Nephron progenitor cell (in vitro differentiated cells): Measurements from ENCODE around the gene SMIM23.
A peak's percentile ranks its signal among the peaks of the same experiment; 100 is the strongest.
"Not testable (repeated sequence)": the region's sequence is repeated elsewhere in the genome, so short reads cannot be mapped to it uniquely, and the experiment has no call there.

Experiments
- DNase-seq: peaks from one replicate; pipeline ENCODE4 v3.0.0; 2021
- H3K27ac Mint-ChIP-seq: 2 replicates; pipeline ENCODE4 v1.8.0; 2021; ENCODE audit warnings: mild to moderate bottlenecking, moderate library complexity, mixed read lengths
- H3K27me3 Mint-ChIP-seq: 2 replicates; pipeline ENCODE4 v1.8.0; 2021; ENCODE audit warnings: mild to moderate bottlenecking, low read depth, mixed read lengths; ENCODE audit not compliant: poor library complexity
- H3K36me3 Mint-ChIP-seq: 2 replicates; pipeline ENCODE4 v1.8.0; 2021; ENCODE audit warnings: low read depth, mixed read lengths
- H3K4me1 Mint-ChIP-seq: 2 replicates; pipeline ENCODE4 v1.8.0; 2021; ENCODE audit warnings: mixed read lengths
- H3K4me3 Mint-ChIP-seq: 2 replicates; pipeline ENCODE4 v1.8.0; 2021; ENCODE audit warnings: mild to moderate bottlenecking, moderate library complexity, mixed read lengths
- H3K9me3 Mint-ChIP-seq: 2 replicates; pipeline ENCODE4 v1.8.0; 2021; ENCODE audit warnings: mild to moderate bottlenecking, moderate library complexity, mixed read lengths
- TF ChIP-seq, protein P1 (sequence below): fragments of 200-600 bp; sonication (generic); IDR thresholded peaks from 2 replicates; pipeline ENCODE4 v1.5.0; 2021; ENCODE audit warnings: antibody characterized with exemption

SMIM23 gene

DNA sequence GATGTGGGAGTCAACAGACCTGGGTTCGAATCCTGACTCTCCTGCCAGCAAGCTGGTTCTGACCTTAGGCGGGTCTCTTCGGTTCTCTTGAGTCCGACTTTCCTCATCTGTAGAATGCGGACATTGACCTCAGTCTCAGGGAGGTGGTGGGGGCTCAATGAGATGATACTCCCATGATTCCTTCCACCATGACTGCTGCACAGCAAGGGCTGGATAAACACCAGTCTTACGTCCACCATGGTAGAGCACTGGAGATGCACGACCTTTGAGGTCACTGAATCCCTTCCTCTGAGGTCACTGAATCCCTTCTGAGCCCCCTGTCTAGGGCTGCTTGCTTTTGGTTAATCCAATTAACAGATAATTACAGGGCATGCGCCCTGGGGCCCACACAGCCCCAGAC lies 12.5 kb upstream of the SMIM23 start:
- Mint-ChIP-seq H3K4me3 (no peak overlapping the region), H3K36me3 (no peaks in the 10 kb centered on the region), H3K4me1 (peaks cover 18% of the 10 kb centered on the region), H3K9me3 (peaks cover 7% of the 10 kb centered on the region), H3K27me3 (peaks cover 11% of the 10 kb centered on the region), H3K27ac (no peak overlapping the region)
- DNase-seq, result no peak
- TF ChIP-seq, protein P1, sequence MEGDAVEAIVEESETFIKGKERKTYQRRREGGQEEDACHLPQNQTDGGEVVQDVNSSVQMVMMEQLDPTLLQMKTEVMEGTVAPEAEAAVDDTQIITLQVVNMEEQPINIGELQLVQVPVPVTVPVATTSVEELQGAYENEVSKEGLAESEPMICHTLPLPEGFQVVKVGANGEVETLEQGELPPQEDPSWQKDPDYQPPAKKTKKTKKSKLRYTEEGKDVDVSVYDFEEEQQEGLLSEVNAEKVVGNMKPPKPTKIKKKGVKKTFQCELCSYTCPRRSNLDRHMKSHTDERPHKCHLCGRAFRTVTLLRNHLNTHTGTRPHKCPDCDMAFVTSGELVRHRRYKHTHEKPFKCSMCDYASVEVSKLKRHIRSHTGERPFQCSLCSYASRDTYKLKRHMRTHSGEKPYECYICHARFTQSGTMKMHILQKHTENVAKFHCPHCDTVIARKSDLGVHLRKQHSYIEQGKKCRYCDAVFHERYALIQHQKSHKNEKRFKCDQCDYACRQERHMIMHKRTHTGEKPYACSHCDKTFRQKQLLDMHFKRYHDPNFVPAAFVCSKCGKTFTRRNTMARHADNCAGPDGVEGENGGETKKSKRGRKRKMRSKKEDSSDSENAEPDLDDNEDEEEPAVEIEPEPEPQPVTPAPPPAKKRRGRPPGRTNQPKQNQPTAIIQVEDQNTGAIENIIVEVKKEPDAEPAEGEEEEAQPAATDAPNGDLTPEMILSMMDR, result no peak

DNA sequence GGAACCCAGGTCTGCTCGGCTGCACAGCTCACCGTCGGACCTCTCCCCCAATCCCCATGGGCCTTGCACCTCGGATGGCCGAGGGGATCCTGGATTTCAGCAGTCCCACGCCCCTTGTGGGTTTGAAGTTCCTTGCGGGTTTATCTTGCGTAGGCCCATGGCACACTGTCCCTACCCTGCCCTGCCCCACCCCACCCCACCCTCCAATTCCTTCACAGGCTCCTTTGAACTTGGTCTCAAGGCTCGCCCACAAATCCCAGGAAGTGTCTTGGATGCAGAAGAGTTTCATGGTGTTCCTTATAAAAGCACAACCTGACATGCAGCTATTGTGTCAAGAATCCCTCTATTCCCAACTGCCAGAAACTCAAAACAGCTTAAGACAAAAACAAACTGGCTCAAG lies 11.2 kb upstream of the SMIM23 start:
- DNase-seq, result no peak
- Mint-ChIP-seq H3K9me3 (peaks cover 14% of the 10 kb centered on the region), H3K4me3 (no peak overlapping the region), H3K27ac (no peak overlapping the region), H3K4me1 (peaks cover 18% of the 10 kb centered on the region), H3K27me3 (peaks cover 11% of the 10 kb centered on the region), H3K36me3 (no peaks in the 10 kb centered on the region)
- TF ChIP-seq, protein P1, result no peak

DNA sequence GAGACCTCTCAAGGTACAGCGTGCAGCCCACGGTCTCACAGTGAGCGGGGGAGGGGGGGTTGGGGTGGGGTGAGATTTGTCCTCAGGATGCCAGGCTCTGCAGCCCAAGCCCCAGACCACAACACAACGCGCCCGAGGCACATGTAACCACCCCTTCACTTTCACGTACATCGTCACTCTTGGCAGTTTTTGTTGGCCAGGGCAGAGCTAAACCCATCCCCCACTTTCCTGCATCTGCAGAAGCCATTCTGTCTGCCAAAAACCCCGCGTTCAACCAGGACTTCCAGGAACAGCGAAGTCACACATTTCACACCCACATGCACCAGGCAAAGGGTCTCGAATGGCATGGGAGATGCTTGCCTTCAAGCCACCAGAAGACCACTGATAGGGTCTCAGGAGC lies 9.4 kb upstream of the SMIM23 start:
- Mint-ChIP-seq H3K36me3 (no peaks in the 10 kb centered on the region), H3K9me3 (peaks cover 20% of the 10 kb centered on the region), H3K4me3 (no peak overlapping the region), H3K27ac (no peak overlapping the region), H3K4me1 (peaks cover 13% of the 10 kb centered on the region), H3K27me3 (peaks cover 8% of the 10 kb centered on the region)
- DNase-seq, result no peak
- TF ChIP-seq, protein P1, result no peak

DNA sequence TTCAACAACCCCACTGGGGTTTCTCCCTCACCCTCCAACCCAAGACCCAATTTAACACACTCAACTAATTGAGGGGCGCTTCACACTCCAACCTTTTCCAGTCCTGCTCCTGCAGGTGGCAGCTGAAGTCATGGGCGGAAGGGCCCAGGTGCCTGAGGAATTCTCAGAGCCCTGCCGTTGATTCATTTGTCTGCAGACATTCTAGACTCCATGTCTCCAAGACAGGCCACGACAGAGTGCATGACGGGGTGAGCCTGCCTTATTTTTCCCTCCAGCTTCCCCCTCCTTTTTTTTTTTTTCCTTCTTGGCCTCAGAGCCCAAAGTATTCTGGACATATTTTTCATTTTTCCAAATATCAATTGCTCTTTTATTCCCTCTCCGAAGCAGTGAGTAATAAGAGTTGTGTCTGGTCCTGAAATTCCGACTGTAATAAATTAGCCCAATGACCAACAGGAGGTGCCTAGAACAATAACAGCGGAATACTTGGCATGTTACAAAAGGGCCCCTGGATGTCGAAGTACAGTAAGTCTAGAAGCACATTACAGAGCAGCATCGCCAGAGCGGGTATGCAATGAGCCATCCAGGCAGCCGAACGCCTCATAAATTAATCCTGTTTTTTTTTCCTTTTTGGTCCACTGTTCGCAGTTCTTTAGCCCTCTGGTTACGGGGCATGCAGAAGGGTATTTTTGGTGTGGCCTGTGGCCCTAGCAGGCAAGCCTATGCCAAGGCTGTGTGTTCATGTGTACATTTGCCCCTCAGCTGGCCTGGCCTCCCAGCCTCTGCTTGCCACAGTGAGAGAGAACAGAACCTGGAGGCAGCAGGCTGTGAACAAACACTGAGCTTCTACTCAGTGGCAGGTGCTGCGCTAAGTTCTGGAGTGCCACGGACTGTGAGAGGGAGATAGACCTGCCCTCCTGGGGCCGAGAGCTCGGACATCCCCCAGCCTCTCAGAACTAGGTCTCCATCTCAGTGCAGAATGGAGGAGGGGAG lies 8.6 kb upstream of the SMIM23 start:
- Mint-ChIP-seq H3K4me1 (peaks cover 13% of the 10 kb centered on the region), H3K36me3 (no peaks in the 10 kb centered on the region), H3K27ac (peak overlapping the region; percentile 37), H3K9me3 (peaks cover 19% of the 10 kb centered on the region), H3K27me3 (peaks cover 8% of the 10 kb centered on the region), H3K4me3 (no peak overlapping the region)
- TF ChIP-seq, protein P1, result no peak
- DNase-seq, result no peak

DNA sequence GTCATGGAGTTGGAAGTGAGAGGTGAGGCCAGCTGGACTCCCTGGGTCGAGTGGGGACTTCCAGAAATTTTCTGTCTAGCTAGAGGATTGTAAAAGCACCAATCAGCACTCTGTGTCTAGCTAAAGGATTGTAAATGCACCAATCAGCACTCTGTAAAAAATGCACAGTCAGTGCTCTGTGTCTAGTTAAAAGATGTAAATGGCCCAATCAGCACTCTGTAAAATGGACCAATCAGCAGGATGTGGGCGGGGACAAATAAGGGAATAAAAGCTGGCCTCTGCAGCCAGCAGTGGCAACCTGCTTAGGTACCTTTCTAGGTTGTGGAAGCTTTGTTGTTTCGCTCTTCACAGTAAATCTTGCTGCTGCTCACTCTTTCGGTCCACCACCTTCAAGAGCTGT lies 3.9 kb upstream of the SMIM23 start:
- not testable (repeated sequence) for H3K4me3 Mint-ChIP-seq, DNase-seq, H3K27ac Mint-ChIP-seq, H3K4me1 Mint-ChIP-seq, H3K36me3 Mint-ChIP-seq
- Mint-ChIP-seq H3K9me3 (peaks cover 17% of the 10 kb centered on the region), H3K27me3 (peaks cover 14% of the 10 kb centered on the region)

DNA sequence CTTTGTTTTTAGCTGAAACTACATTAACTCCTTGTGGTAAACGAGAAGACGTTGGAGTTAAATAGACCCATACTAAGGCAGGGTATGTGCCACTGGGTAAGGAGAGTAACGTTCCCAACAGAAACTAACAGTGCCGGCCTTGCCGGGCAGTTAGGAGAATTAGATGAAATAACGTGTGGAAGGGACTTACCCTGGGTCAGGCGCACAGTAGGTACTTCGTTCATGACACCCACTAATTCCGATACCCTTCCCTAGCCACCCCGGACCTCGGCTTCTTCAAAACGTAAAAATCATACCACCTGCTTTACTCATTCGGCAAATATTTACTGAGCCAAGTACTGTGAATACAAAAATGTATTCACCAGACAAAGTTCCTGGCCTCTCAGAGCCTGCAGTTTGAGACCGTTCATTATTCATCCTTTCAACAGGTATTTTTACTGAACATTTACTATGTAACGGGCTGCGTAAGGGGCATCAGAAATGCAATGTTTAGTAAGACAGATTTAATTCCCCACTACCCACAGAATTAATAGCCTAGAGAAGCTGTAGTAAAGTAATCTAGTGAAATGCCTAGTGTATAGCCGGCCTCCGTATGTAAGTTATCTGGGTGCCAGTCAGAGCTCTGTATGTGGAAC lies 3.2 kb upstream of the SMIM23 start:
- H3K4me3 Mint-ChIP-seq, result no peak overlapping the region
- peaks cover 14% of the 10 kb centered on the region for H3K27me3 Mint-ChIP-seq
- DNase-seq, result no peak
- TF ChIP-seq, protein P1, result no peak
- H3K9me3 Mint-ChIP-seq, result peaks cover 17% of the 10 kb centered on the region
- peaks cover under 1% of the 10 kb centered on the region for H3K4me1 Mint-ChIP-seq
- H3K36me3 Mint-ChIP-seq, result no peaks in the 10 kb centered on the region
- no peak overlapping the region for H3K27ac Mint-ChIP-seq
